ENCODE results near the gene PIGS. TPM values are rescaled to one million over a fixed set of nuclear protein-coding genes. Genes with fewer than 3 reads are reported as not detected.

Gene PIGS
- total and polyA plus RNA-seq, 2 donors: 21.1 to 64.4 TPM

- Histone ChIP-seq H3K4me3 (ENCODE audit: low read depth, low read length) (peak overlapping the region; percentile 73), H3K4me1 (ENCODE audit: insufficient read depth) (no peaks in the 10 kb centered on the region), H3K27ac (ENCODE audit: low read depth) (no peak overlapping the region), H3K36me3 (ENCODE audit: insufficient read depth) (peaks cover 3% of the 10 kb centered on the region)
- WGBS: 14% methylated on average over 10 of the region's 10 CpGs
- no peak for DNase-seq (ENCODE audit: extremely low spot score)
Observed at GRCh38 chr17:28551421-28552175, 19.7 kb downstream of the PIGS start.

- no peak overlapping the region for H3K27ac ChIP-seq (ENCODE audit: low read depth)
- H3K4me3 ChIP-seq (ENCODE audit: low read depth, low read length): no peak overlapping the region
- H3K4me1 ChIP-seq (ENCODE audit: insufficient read depth): no peaks in the 10 kb centered on the region
- DNase-seq (ENCODE audit: extremely low spot score): no peak
- 91% methylated on average over 1 of the region's 1 CpG for WGBS
- no peaks in the 10 kb centered on the region for H3K36me3 ChIP-seq (ENCODE audit: insufficient read depth)
Observed at GRCh38 chr17:28550858-28551257, 20.5 kb downstream of the PIGS start.

- Histone ChIP-seq H3K36me3 (ENCODE audit: insufficient read depth) (no peaks in the 10 kb centered on the region), H3K4me1 (ENCODE audit: insufficient read depth) (no peaks in the 10 kb centered on the region), H3K4me3 (ENCODE audit: low read depth, low read length) (no peak overlapping the region), H3K27ac (ENCODE audit: low read depth) (no peak overlapping the region)
- DNase-seq (ENCODE audit: extremely low spot score): no peak
- WGBS: 87% methylated on average over 3 of the region's 3 CpGs
Observed at GRCh38 chr17:28549236-28550132, 21.8 kb downstream of the PIGS start.

GRCh38 chr17:28548417-28549130 lies 22.8 kb downstream of the PIGS start:
- 88% methylated on average over 6 of the region's 6 CpGs for WGBS
- Histone ChIP-seq H3K27ac (ENCODE audit: low read depth) (no peak overlapping the region), H3K4me3 (ENCODE audit: low read depth, low read length) (no peak overlapping the region), H3K4me1 (ENCODE audit: insufficient read depth) (no peaks in the 10 kb centered on the region), H3K36me3 (ENCODE audit: insufficient read depth) (no peaks in the 10 kb centered on the region)
- no peak for DNase-seq (ENCODE audit: extremely low spot score)

GRCh38 chr17:28547623-28548416 lies 23.5 kb downstream of the PIGS start:
- Histone ChIP-seq H3K36me3 (ENCODE audit: insufficient read depth) (no peaks in the 10 kb centered on the region), H3K4me3 (ENCODE audit: low read depth, low read length) (no peak overlapping the region), H3K4me1 (ENCODE audit: insufficient read depth) (no peaks in the 10 kb centered on the region), H3K27ac (ENCODE audit: low read depth) (no peak overlapping the region)
- DNase-seq (ENCODE audit: extremely low spot score): no peak
- 69% methylated on average over 26 of the region's 26 CpGs for WGBS

GRCh38 chr17:28547096-28547622 lies 24.2 kb downstream of the PIGS start:
- no peak overlapping the region for H3K27ac ChIP-seq (ENCODE audit: low read depth)
- no peaks in the 10 kb centered on the region for H3K4me1 ChIP-seq (ENCODE audit: insufficient read depth)
- 90% methylated on average over 14 of the region's 14 CpGs for WGBS
- no peak overlapping the region for H3K4me3 ChIP-seq (ENCODE audit: low read depth, low read length)
- DNase-seq (ENCODE audit: extremely low spot score): no peak
- no peaks in the 10 kb centered on the region for H3K36me3 ChIP-seq (ENCODE audit: insufficient read depth)

- H3K36me3 ChIP-seq (ENCODE audit: insufficient read depth): no peaks in the 10 kb centered on the region
- no peak for DNase-seq (ENCODE audit: extremely low spot score)
- 72% methylated on average over 6 of the region's 6 CpGs for WGBS
- no peaks in the 10 kb centered on the region for H3K4me1 ChIP-seq (ENCODE audit: insufficient read depth)
- no peak overlapping the region for H3K27ac ChIP-seq (ENCODE audit: low read depth)
- no peak overlapping the region for H3K4me3 ChIP-seq (ENCODE audit: low read depth, low read length)
Observed at GRCh38 chr17:28545787-28546415, 25.4 kb downstream of the PIGS start.

- Histone ChIP-seq H3K4me1 (ENCODE audit: insufficient read depth) (no peaks in the 10 kb centered on the region), H3K36me3 (ENCODE audit: insufficient read depth) (no peaks in the 10 kb centered on the region), H3K4me3 (ENCODE audit: low read depth, low read length) (no peak overlapping the region), H3K27ac (ENCODE audit: low read depth) (no peak overlapping the region)
- DNase-seq (ENCODE audit: extremely low spot score): no peak
- whole genome bisulfite sequencing: 83% methylated on average over 2 of the region's 2 CpGs
Observed at GRCh38 chr17:28545141-28545503, 26.2 kb downstream of the PIGS start.

GRCh38 chr17:28544402-28545140 lies 26.8 kb downstream of the PIGS start:
- Histone ChIP-seq H3K4me3 (ENCODE audit: low read depth, low read length) (no peak overlapping the region), H3K36me3 (ENCODE audit: insufficient read depth) (no peaks in the 10 kb centered on the region), H3K4me1 (ENCODE audit: insufficient read depth) (no peaks in the 10 kb centered on the region), H3K27ac (ENCODE audit: low read depth) (no peak overlapping the region)
- no peak for DNase-seq (ENCODE audit: extremely low spot score)
- WGBS: 80% methylated on average over 4 of the region's 4 CpGs

GRCh38 chr17:28541439-28541838 lies 29.9 kb downstream of the PIGS start:
- Histone ChIP-seq H3K36me3 (ENCODE audit: insufficient read depth) (no peaks in the 10 kb centered on the region), H3K4me3 (ENCODE audit: low read depth, low read length) (no peak overlapping the region), H3K27ac (ENCODE audit: low read depth) (no peak overlapping the region), H3K4me1 (ENCODE audit: insufficient read depth) (no peaks in the 10 kb centered on the region)
- DNase-seq (ENCODE audit: extremely low spot score): no peak
- WGBS: 87% methylated on average over 4 of the region's 4 CpGs

GRCh38 chr17:28540231-28540630 lies 31.1 kb downstream of the PIGS start:
- DNase-seq (ENCODE audit: extremely low spot score): no peak
- Histone ChIP-seq H3K4me1 (ENCODE audit: insufficient read depth) (no peaks in the 10 kb centered on the region), H3K27ac (ENCODE audit: low read depth) (no peak overlapping the region), H3K36me3 (ENCODE audit: insufficient read depth) (no peaks in the 10 kb centered on the region), H3K4me3 (ENCODE audit: low read depth, low read length) (no peak overlapping the region)
- 84% methylated on average over 4 of the region's 4 CpGs for WGBS

GRCh38 chr17:28538296-28538895 lies 32.9 kb downstream of the PIGS start:
- no peaks in the 10 kb centered on the region for H3K36me3 ChIP-seq (ENCODE audit: insufficient read depth)
- WGBS: 87% methylated on average over 14 of the region's 14 CpGs
- H3K4me3 ChIP-seq (ENCODE audit: low read depth, low read length): no peak overlapping the region
- no peak overlapping the region for H3K27ac ChIP-seq (ENCODE audit: low read depth)
- no peaks in the 10 kb centered on the region for H3K4me1 ChIP-seq (ENCODE audit: insufficient read depth)
- DNase-seq (ENCODE audit: extremely low spot score): no peak

Data from urinary bladder (tissue), 4 donors.